GM21576 (cell line): ENCODE measurements around the gene ZNF782.
"Not testable (repeated sequence)": the region's sequence is repeated elsewhere in the genome, so short reads cannot be mapped to it uniquely, and the experiment has no call there.

ENCODE experiments used
- ATAC-seq: cut with Tn5 transposase; IDR thresholded peaks from one replicate; pipeline ENCODE4 v1.9.1; 2021; ENCODE audit warnings: mild to moderate bottlenecking, moderate library complexity; ENCODE audit not compliant: unreplicated experiment

ZNF782 gene

GRCh38 chr9:96853781-96854650 lies at the start of gene ZNF782:
Gene ZNF782, minus strand, starts transcription at chr9:96854514. Its CDS starts 2,553 bp downstream, at chr9:96851961.
- peak; percentile 94 for ATAC-seq

GRCh38 chr9:96900010-96900409 lies 45.7 kb upstream of the ZNF782 start:
- not testable (repeated sequence) for ATAC-seq

GRCh38 chr9:96892131-96892530 lies 37.8 kb upstream of the ZNF782 start:
- ATAC-seq: no peak

GRCh38 chr9:96888591-96888990 lies 34.3 kb upstream of the ZNF782 start:
- ATAC-seq: no peak

- ATAC-seq: no peak
Observed at GRCh38 chr9:96885424-96885823, 31.1 kb upstream of the ZNF782 start.

- no peak for ATAC-seq
Observed at GRCh38 chr9:96884443-96884842, 30.1 kb upstream of the ZNF782 start.

GRCh38 chr9:96883922-96884321 lies 29.6 kb upstream of the ZNF782 start:
- ATAC-seq: no peak

- ATAC-seq: no peak
Observed at GRCh38 chr9:96877269-96877668, 23.0 kb upstream of the ZNF782 start.

- peak; percentile 53 for ATAC-seq
Observed at GRCh38 chr9:96875461-96876142, 21.3 kb upstream of the ZNF782 start.

- peak; percentile 55 for ATAC-seq
Observed at GRCh38 chr9:96874947-96875460, 20.7 kb upstream of the ZNF782 start.

GRCh38 chr9:96874201-96874785 lies 20.0 kb upstream of the ZNF782 start:
- no peak for ATAC-seq

GRCh38 chr9:96871176-96871575 lies 16.9 kb upstream of the ZNF782 start:
- ATAC-seq: no peak

- no peak for ATAC-seq
Observed at GRCh38 chr9:96868709-96869108, 14.4 kb upstream of the ZNF782 start.

- ATAC-seq: no peak
Observed at GRCh38 chr9:96867079-96867804, 12.9 kb upstream of the ZNF782 start.

- not testable (repeated sequence) for ATAC-seq
Observed at GRCh38 chr9:96865240-96865639, 10.9 kb upstream of the ZNF782 start.

- no peak for ATAC-seq
Observed at GRCh38 chr9:96859461-96860198, 5.3 kb upstream of the ZNF782 start.

GRCh38 chr9:96858670-96859069 lies 4.4 kb upstream of the ZNF782 start:
- no peak for ATAC-seq

- ATAC-seq: no peak
Observed at GRCh38 chr9:96858018-96858573, 3.8 kb upstream of the ZNF782 start.

- ATAC-seq: no peak
Observed at GRCh38 chr9:96856363-96857286, 2.3 kb upstream of the ZNF782 start.
